ENCODE data around the gene UBL4B. TPM values are rescaled to one million over a fixed set of nuclear protein-coding genes. Genes with fewer than 3 reads are reported as not detected.

Gene UBL4B
- total RNA-seq, 1 experiment from 2014 or later, result not detected

DNA sequence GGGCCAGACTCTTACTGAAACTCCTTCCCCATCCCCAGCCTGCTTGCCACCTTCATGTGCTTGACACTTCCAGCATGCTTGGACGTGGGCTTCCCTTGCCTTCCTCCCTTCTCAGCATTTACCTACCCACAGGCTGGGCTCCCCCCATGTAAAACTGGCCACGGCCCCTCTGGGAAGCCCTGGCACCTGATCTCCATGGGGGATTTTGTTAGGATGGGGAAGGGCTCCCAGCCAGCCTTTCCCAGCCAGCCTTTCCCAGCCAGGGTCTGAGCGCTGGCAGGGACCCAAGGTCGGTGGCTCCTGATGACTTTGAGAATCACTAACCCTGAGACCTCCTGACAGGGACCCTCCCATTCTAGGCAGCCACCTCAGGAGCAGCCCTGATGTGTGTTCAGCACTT, 48.5 kb upstream of the UBL4B start:
- Histone ChIP-seq H4K20me1 (ENCODE audit: control insufficient read depth, insufficient read depth, insufficient read length) (peaks cover 4% of the 10 kb centered on the region), H3T11ph (ENCODE audit: low read length) (no peak overlapping the region), H3K9me3 (ENCODE audit: control insufficient read depth, low read depth, low read length) (no peaks in the 10 kb centered on the region), H3K4me2 (ENCODE audit: insufficient read depth, insufficient read length, low read length) (no peak overlapping the region), H3K4ac (ENCODE audit: low read depth, low read length) (no peak overlapping the region), H4K91ac (ENCODE audit: insufficient read length, low read depth, low read length) (no peak overlapping the region), H3K14ac (ENCODE audit: insufficient read depth, low read length) (no peak overlapping the region), H2BK12ac (ENCODE audit: insufficient read length, low read depth, low read length) (no peak overlapping the region), H3K79me1 (ENCODE audit: insufficient read depth, low read depth, low read length, poor library complexity, severe bottlenecking) (no peaks in the 10 kb centered on the region), H3K9ac (ENCODE audit: extremely low read depth, insufficient read length, low read length) (no peak overlapping the region), H2AK5ac (ENCODE audit: insufficient read length, low read length) (no peak overlapping the region), H3K79me2 (ENCODE audit: insufficient read depth, low read length) (no peaks in the 10 kb centered on the region), H2BK20ac (ENCODE audit: low read depth, low read length, poor library complexity, severe bottlenecking) (no peak overlapping the region), H3K4me1 (ENCODE audit: insufficient read depth, low read length) (no peaks in the 10 kb centered on the region), H3K27me3 (ENCODE audit: insufficient read depth, low read length) (peaks cover 31% of the 10 kb centered on the region), H3K27ac (ENCODE audit: insufficient read length, low read depth, low read length) (no peak overlapping the region), H3K56ac (ENCODE audit: insufficient read length, low read depth, low read length) (no peak overlapping the region), H4K8ac (replicated peaks; ENCODE audit: insufficient read length, low read depth, low read length) (no peak overlapping the region), H2BK5ac (ENCODE audit: insufficient read length, low read length) (no peak overlapping the region), H2AFZ (ENCODE audit: low read length) (no peak overlapping the region), H2BK15ac (ENCODE audit: low read depth, low read length) (no peak overlapping the region), H4K5ac (ENCODE audit: insufficient read length, low read depth, low read length) (no peak overlapping the region), H3K18ac (ENCODE audit: insufficient read length, low read depth, low read length) (no peak overlapping the region), H3K23ac (ENCODE audit: insufficient read length, low read depth, low read length) (no peak overlapping the region), H2BK120ac (ENCODE audit: low read depth, low read length, poor library complexity, severe bottlenecking) (no peak overlapping the region), H3K23me2 (ENCODE audit: insufficient read length, low read depth, low read length, poor library complexity, severe bottlenecking) (no peaks in the 10 kb centered on the region)
- no CpG with 5 or more reads among the region's 4 CpGs for WGBS (ENCODE audit: extremely low coverage, insufficient read length, low lambda C conversion rate)
- Mint-ChIP-seq H3K27me3 (ENCODE audit: low read depth) (peaks cover 52% of the 10 kb centered on the region), H3K36me3 (ENCODE audit: insufficient read depth in 1 of 3, low read depth in 3 of 3) (peaks cover 9 to 16% (median 16%) of the 10 kb centered on the region in 3 experiments; a peak in 6 of 7 replicates), H3K4me1 (peaks cover 9 to 10% of the 10 kb centered on the region in 2 experiments), H3K9me3 (peaks cover 0 to 3% of the 10 kb centered on the region in 2 experiments; a peak in 1 of 5 replicates), H3K4me3 (no peak overlapping the region), H3K27ac (no peak overlapping the region)
- DNase-seq, result no peak
- TF ChIP-seq, protein P1, sequence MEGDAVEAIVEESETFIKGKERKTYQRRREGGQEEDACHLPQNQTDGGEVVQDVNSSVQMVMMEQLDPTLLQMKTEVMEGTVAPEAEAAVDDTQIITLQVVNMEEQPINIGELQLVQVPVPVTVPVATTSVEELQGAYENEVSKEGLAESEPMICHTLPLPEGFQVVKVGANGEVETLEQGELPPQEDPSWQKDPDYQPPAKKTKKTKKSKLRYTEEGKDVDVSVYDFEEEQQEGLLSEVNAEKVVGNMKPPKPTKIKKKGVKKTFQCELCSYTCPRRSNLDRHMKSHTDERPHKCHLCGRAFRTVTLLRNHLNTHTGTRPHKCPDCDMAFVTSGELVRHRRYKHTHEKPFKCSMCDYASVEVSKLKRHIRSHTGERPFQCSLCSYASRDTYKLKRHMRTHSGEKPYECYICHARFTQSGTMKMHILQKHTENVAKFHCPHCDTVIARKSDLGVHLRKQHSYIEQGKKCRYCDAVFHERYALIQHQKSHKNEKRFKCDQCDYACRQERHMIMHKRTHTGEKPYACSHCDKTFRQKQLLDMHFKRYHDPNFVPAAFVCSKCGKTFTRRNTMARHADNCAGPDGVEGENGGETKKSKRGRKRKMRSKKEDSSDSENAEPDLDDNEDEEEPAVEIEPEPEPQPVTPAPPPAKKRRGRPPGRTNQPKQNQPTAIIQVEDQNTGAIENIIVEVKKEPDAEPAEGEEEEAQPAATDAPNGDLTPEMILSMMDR (conservative IDR thresholded peaks at IDR 0.05), result no peak
